GM08714 (cell line): ENCODE data around the gene RMND5A.

ENCODE experiments used
- H3K4me3 ChIP-seq: fragments of 200-500 bp; sonication (Bioruptor generic); 2 replicates; pipeline ENCODE4 v1.5.1; 2014; ENCODE audit warnings: mild to moderate bottlenecking, low read length, inconsistent platforms
- ZNF274 ChIP-seq: IDR thresholded peaks from 2 replicates; pipeline ENCODE4 v1.6.1; 2012; ENCODE audit warnings: mild to moderate bottlenecking, low read depth, low read length

The RMND5A gene, protein sequence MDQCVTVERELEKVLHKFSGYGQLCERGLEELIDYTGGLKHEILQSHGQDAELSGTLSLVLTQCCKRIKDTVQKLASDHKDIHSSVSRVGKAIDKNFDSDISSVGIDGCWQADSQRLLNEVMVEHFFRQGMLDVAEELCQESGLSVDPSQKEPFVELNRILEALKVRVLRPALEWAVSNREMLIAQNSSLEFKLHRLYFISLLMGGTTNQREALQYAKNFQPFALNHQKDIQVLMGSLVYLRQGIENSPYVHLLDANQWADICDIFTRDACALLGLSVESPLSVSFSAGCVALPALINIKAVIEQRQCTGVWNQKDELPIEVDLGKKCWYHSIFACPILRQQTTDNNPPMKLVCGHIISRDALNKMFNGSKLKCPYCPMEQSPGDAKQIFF

DNA sequence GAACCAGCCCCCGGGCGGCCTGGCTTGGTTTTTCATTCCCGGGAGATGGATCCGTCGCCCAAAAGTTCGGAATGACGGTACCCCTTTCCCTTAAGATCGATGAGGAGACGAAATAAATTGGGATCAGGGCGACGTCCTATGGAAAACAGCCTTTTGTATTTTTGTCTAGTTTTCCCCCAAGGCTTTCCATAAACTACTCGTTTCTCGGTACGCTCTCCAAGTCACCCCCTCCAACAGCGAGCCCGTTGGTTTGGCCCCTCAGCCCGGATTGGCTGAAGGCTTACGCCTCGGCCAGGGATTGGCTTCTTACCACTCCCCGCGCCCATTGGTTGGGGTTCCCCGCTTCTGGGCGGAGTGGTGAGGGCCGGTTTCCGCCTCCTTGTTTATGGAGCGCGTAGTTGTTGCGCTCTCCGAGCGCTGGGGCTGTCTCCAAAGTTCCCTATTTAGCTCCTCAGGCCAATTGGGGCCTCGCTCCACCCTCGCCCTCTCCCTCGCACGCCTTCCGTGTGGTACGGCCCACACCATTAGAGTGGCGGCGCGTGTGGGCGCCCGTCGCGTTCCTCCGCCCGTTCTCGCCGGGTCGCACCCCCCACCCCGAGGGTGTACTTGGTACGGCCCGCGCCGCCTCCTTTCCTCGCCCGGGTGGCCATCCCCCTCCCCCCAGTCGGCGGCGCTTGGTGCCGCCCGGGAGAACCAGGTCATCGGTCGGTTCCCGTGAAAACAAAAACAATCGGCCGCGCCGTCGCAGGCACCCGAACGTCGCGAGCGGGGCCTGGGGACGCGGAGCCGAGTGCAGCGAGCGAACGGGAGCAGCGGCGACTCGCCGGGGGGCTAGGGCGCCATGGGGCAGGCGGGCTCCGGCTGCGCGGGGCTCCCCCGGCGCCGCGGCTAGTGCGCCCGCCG, at the start of gene RMND5A:
RMND5A (plus strand) TSS at position 655 of the 903 bp plus-strand sequence. CDS start 377 bp downstream, outside the sequence.
- peak within 1 kb of the TSS; percentile 71; the same call in 1 of the 2 replicates for H3K4me3 ChIP-seq

DNA sequence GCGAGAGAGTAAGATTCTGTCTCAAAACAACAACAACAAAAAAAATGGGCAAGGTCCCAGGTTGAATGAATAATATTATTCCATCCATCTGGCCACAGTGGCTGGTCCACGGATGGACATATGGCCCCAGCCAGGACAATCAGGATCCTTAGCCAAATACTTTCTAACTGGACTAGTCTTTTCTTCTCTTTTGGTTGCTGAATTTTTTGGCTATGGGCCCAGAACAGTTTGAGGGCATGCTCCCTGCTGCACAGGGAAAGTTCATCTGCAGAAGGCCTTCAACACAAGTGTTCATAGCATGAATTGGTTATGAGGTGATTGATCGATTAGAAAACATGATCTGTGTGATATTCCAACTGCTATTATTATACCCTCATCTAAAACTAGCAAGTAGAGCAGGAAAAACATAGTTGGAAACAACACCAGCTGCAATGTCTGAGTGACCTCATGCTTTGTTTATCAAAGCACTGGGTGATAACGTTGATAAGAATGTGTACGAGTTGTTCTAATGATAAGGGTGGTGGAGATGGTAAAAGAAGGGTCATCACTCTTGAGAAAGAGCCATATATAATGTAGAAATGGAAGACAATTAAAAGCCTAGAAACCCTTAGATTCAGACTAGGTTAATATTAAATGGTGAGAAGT, 48.6 kb upstream of the RMND5A start:
- no peak overlapping the region for H3K4me3 ChIP-seq

GRCh38 chr2:86672027-86672545, 48.0 kb upstream of the RMND5A start:
- TF ChIP-seq ZNF274: no peak
- H3K4me3 ChIP-seq: no peak overlapping the region

More for the DNA sequence above, 48.6 kb upstream of the RMND5A start:
- no peak for TF ChIP-seq ZNF274

DNA sequence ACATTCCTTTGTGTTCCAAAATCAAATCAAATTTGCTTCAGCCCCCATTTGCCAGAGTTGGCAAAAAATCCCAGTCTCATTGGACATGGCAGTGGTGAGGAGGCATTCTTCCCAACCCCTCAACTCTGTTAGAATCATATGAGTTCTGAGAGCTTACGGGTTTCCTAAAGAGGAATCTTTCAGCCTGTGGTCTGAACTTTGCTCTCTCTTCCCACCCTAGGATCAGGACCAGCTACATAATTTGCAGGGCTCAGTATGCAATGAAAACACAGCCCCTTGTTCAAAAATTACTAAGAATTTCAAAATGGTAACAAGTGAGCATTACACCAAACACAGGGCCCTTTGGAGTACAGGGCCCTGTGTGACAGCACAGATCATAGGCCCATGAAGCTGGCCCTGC, 47.1 kb upstream of the RMND5A start:
- TF ChIP-seq ZNF274: no peak
- H3K4me3 ChIP-seq: no peak overlapping the region

DNA sequence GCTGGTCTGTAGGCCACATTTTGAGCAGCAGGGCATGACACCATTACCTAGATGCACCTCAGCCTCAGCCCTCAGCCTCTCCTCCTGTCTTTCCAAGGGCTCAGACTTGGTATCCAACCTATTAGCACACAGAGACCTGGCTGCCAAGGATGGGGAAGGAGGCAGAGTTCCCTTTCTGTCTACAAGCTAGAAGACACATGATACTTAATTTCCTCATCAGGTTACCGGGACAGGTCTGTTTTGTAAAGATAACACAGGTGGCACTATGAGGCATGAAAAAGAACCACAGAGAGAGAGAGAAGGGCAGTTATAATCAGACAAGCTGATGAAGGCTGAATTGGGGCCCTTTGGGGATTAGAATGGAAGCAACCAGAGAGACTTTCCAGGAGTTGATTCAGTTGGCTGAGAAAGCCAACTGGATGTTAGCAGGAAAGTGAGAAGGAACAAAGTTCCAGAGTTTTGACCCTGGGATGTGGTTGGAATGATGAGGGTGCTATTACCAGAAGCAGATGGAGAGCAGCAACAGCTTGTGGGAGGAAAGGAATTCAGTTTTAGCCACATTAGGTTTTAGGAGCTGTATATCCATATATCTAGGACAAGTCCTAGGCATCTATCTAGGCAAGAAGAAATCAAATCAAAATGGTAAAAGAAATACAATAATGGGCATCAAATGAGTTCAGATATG, 46.0 kb upstream of the RMND5A start:
- H3K4me3 ChIP-seq: no peak overlapping the region

GRCh38 chr2:86675104-86675503, 45.0 kb upstream of the RMND5A start:
- no peak overlapping the region for H3K4me3 ChIP-seq
- TF ChIP-seq ZNF274: no peak

More for the DNA sequence above, 46.0 kb upstream of the RMND5A start:
- TF ChIP-seq ZNF274: no peak

- H3K4me3 ChIP-seq: no peak overlapping the region
- no peak for TF ChIP-seq ZNF274
Measured at GRCh38 chr2:86675511-86676015, 44.5 kb upstream of the RMND5A start.

GRCh38 chr2:86677816-86678215, 42.3 kb upstream of the RMND5A start:
- no peak overlapping the region for H3K4me3 ChIP-seq
- TF ChIP-seq ZNF274: no peak

DNA sequence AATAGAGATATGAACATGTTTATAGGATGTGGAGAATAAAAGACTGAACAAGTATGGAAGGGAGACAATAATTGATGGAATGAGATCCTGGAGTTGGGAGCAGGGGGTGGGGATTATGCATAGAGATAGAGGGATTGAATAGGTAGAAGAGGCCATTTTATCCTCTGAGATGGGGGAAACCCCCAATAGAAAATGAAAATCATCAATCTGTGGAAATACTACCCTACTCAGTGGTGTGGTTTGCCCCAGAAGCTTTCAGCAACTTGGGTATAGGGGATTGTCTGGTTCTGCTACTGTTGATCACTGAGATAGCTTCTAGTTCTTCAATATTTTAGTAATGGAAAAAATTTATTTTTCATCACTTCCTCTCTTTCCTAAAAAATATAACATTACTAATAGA, 41.1 kb upstream of the RMND5A start:
- no peak overlapping the region for H3K4me3 ChIP-seq
- no peak for TF ChIP-seq ZNF274

DNA sequence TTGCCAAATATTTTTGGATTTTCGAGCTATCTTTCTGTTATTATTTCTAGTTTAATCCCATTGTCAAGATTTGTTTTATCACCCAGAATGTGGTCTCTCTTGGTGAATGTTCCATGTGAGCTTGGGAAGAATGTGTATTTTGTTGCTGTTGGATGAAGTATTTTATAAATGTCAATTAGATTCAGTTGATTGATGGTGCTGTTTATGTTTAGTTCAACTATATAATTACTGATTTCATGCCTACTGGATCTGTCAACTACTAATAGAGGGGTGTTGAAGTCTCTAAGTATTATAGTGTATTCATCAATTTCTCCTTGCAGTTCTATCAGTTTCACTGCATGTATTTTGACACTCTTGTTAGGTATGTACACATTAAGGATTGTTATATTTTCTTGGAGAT, 34.7 kb upstream of the RMND5A start:
- no peak overlapping the region for H3K4me3 ChIP-seq
- TF ChIP-seq ZNF274: no peak

DNA sequence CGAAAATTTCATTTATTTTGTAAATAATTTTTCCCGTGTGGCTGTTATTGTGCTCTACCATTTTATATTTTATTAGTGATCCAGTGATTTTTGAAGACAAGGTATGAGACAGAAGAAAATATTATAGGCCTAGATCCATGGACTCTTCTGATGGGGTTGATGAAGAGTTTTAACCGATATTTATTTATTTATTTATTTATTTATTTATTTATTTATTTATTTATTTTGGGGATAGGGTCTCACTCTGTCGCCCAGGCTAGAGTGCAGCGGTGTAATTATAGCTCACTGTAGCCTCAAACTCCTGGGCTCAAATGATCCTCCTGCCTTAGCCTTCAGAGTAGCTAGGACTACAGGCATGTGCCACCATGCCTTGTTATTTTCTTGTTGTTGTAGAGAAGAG, 33.6 kb upstream of the RMND5A start:
- no peak for TF ChIP-seq ZNF274
- H3K4me3 ChIP-seq: no peak overlapping the region

DNA sequence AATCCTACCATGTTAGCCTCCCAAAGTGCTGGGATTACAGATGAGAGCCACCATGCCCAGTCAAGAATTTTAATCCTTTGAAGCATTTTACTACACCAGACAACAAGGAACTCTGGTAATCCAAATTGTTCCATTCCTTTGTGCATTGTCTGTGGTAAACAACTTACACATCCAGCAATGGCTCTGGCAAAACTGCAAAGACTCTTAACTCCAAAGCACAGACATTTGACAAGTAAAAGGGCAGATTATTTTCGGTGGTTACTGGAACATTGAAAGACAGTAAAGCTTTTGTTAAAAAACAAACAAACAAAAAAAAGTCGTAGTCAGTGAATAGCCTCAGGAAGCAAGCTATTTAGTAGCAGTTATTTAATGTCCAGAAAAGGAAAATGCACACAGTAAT, 33.2 kb upstream of the RMND5A start:
- H3K4me3 ChIP-seq: no peak overlapping the region
- no peak for TF ChIP-seq ZNF274

DNA sequence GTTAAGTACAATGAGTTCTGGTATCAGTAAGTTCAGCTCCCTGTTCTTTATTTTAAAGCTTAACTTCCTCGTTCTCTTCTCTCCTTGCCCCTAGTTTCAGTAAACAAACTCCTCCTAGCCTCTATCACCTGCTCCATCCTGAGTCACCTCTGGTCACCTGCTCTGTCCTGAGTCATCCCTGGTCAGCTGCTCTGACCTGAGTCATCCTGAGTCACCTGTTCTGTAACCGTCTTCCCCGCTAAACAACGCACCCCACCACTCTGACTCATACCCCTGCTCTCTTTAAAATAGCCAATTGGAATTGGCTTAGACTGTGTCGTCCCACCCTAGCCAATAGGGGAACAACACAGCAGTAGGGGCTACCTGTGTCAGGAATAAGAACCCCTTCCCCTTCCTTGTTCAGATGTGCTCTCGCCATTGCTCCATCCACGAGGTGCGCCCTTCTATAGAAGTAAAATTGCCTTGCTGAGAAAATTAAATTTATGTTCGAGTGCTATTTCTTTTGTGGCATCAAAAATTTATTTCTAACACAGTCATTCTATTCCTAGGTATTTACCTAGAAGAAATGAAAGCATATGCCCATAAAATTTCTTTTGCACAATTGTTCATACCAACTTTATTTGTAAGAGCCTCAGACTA, 24.9 kb upstream of the RMND5A start:
- no peak overlapping the region for H3K4me3 ChIP-seq
- TF ChIP-seq ZNF274: no peak
